ENCODE results near the gene FGFR2.

- TF ChIP-seq POLR2A (IDR thresholded peaks at IDR 0.05): no peak
- TF ChIP-seq CTCF (IDR thresholded peaks at IDR 0.05): no peak
- peak in 1 of 2 donors; percentile 31 for TF ChIP-seq EP300 (IDR thresholded peaks at IDR 0.05)
Observed at GRCh38 chr10:121510201-121510771, 88.0 kb downstream of the FGFR2 start.

All from tibial nerve (tissue), 4 donors.